Liver (tissue), 9 donors: Measurements from ENCODE around the gene UCHL3. TPM values are rescaled to one million over a fixed set of nuclear protein-coding genes. Genes with fewer than 3 reads are reported as not detected.

Source experiments
- DNase-seq: peaks from one replicate; pipeline ENCODE4 v3.0.0-alpha.2; 2017; ENCODE audit warnings: low spot score
- H3K27ac ChIP-seq, 2 donors: one replicate each; pipeline ENCODE4 v1.7.0; 2013; ENCODE audit warnings: inconsistent platforms in 2 of 2, low read length in 2 of 2, control low read depth in 1 of 2, low read depth in 1 of 2, mild to moderate bottlenecking in 1 of 2
- H3K27me3 ChIP-seq, 4 donors: one replicate each; pipeline versions ENCODE4 v1.6.1 to v1.7.0; 2013; ENCODE audit warnings: low read length in 3 of 4, inconsistent platforms in 1 of 4, mild to moderate bottlenecking in 1 of 4, moderate library complexity in 1 of 4; ENCODE audit not compliant: control insufficient read depth in 4 of 4, insufficient read depth in 4 of 4
- H3K36me3 ChIP-seq, 4 donors: one replicate each; pipeline versions ENCODE4 v1.6.1 to v1.7.0; 2013; ENCODE audit warnings: low read length in 3 of 4, mild to moderate bottlenecking in 3 of 4, low read depth in 1 of 4, moderate library complexity in 1 of 4; ENCODE audit not compliant: control insufficient read depth in 4 of 4, insufficient read depth in 3 of 4
- H3K4me1 ChIP-seq, 4 donors: one replicate each; pipeline versions ENCODE4 v1.6.1 to v1.7.0; 2013; ENCODE audit warnings: low read length in 3 of 4, mild to moderate bottlenecking in 3 of 4, moderate library complexity in 1 of 4; ENCODE audit not compliant: control insufficient read depth in 4 of 4, insufficient read depth in 4 of 4
- H3K4me3 ChIP-seq, 3 donors: one replicate each; pipeline versions ENCODE4 v1.6.1 to v1.7.0; 2013; ENCODE audit warnings: low read length in 3 of 3, control low read depth in 1 of 3, low read depth in 1 of 3, mild to moderate bottlenecking in 1 of 3
- H3K9ac ChIP-seq, 2 donors: one replicate each; pipeline ENCODE4 v1.7.0; 2013; ENCODE audit warnings: low read length in 2 of 2, mild to moderate bottlenecking in 2 of 2, moderate library complexity in 2 of 2, control low read depth in 1 of 2, low read depth in 1 of 2
- H3K9me3 ChIP-seq, 4 donors: one replicate each; pipeline versions ENCODE4 v1.6.1 to v1.7.0; 2013; ENCODE audit warnings: low read length in 3 of 4; ENCODE audit not compliant: control insufficient read depth in 4 of 4
- EGR1 ChIP-seq, 2 donors: IDR thresholded peaks; 2 replicates each; pipeline ENCODE4 v1.6.1; 2016 to 2018; ENCODE audit warnings: antibody characterized with exemption in 2 of 2, low read depth in 2 of 2
- FOXA1 ChIP-seq: IDR thresholded peaks from 2 replicates; pipeline ENCODE4 v1.6.1; 2016; ENCODE audit warnings: antibody characterized with exemption
- FOXA2 ChIP-seq: IDR thresholded peaks from 2 replicates; pipeline ENCODE4 v1.6.1; 2016; ENCODE audit warnings: antibody characterized with exemption
- HNF4A ChIP-seq, 2 donors: conservative IDR thresholded peaks; 2 replicates each; pipeline ENCODE4 v1.6.1; 2016; ENCODE audit warnings: antibody characterized with exemption in 2 of 2, mild to moderate bottlenecking in 2 of 2
- HNF4G ChIP-seq: IDR thresholded peaks from 2 replicates; pipeline ENCODE4 v1.6.1; 2016; ENCODE audit warnings: antibody characterized with exemption
- JUND ChIP-seq, 2 donors: IDR thresholded peaks; 2 replicates each; pipeline ENCODE4 v1.6.1; 2016; ENCODE audit warnings: antibody characterized with exemption in 2 of 2
- NR2F2 ChIP-seq: IDR thresholded peaks from 2 replicates; pipeline ENCODE4 v1.6.1; 2016; ENCODE audit warnings: antibody characterized with exemption
- RAD21 ChIP-seq, 2 donors: IDR thresholded peaks; 2 replicates each; pipeline ENCODE4 v1.6.1; 2016; ENCODE audit warnings: antibody characterized with exemption in 2 of 2, mild to moderate bottlenecking in 2 of 2
- RXRA ChIP-seq, 2 donors: IDR thresholded peaks; 2 replicates each; pipeline ENCODE4 v1.6.1; 2017 to 2018; ENCODE audit warnings: antibody characterized with exemption in 2 of 2, mild to moderate bottlenecking in 1 of 2
- SP1 ChIP-seq: IDR thresholded peaks from 2 replicates; pipeline ENCODE4 v1.6.1; 2018; ENCODE audit warnings: antibody characterized with exemption, mild to moderate bottlenecking
- TAF1 ChIP-seq: conservative IDR thresholded peaks from 2 replicates; pipeline ENCODE4 v1.6.1; 2016; ENCODE audit warnings: antibody characterized with exemption, mild to moderate bottlenecking
- YY1 ChIP-seq: IDR thresholded peaks from 2 replicates; pipeline ENCODE4 v1.6.1; 2016; ENCODE audit warnings: antibody characterized with exemption, mild to moderate bottlenecking
- WGBS: extraction: QIAGEN DNeasy Blood & Tissue Kit; methylation state at CpG from one replicate; pipeline ENCODE4 v1.1.7; 2013; 5-methylcytosine and 5-hydroxymethylcytosine counted together
- polyA plus RNA-seq, 2 donors: library from polyadenylated mRNA; stranded (reverse) in 1 of 2; unstranded in 1 of 2; fragments of 200-250 nt in 1 of 2; fragments of >200 nt in 1 of 2; fragmentation: Nextera tagmentation in 1 of 2; extraction: Ambion mirVana in 1 of 2; gene quantifications; one replicate each; pipeline versions ENCODE4 v1.2.1 to v1.2.3, GENCODE V29; 2013 to 2015
- total RNA-seq, 2 donors: library from RNA; depleted of rRNA; stranded (reverse); fragments of >200 nt; gene quantifications; one replicate each; pipeline ENCODE4 v1.2.3, GENCODE V29; 2014
- TF ChIP-seq, protein P1 (sequence below): fragments of 150-350 bp; IDR thresholded peaks from 2 replicates; pipeline ENCODE4 v1.5.1; 2017; ENCODE audit warnings: improper control_type of control experiment, low read depth, low read length; ENCODE audit not compliant: missing input control
- TF ChIP-seq, protein P2 (sequence below): IDR thresholded peaks from 2 replicates; pipeline ENCODE4 v1.6.1; 2016; ENCODE audit warnings: antibody characterized with exemption
- TF ChIP-seq, protein P3 (sequence below): IDR thresholded peaks from 2 replicates; pipeline ENCODE4 v1.6.1; 2016; ENCODE audit warnings: antibody characterized with exemption
- TF ChIP-seq, protein P4 (sequence below): IDR thresholded peaks from 2 replicates; pipeline ENCODE4 v1.6.1; 2016; ENCODE audit warnings: antibody characterized with exemption, mild to moderate bottlenecking
- donor health status: healthy.
- donor health status: healthy.
- donor health status: healthy.
- donor health status: healthy.
- donor health status: healthy.

The UCHL3 gene
- total and polyA plus RNA-seq, 4 donors: 13.1 to 55.8 (median 19.7) TPM

DNA sequence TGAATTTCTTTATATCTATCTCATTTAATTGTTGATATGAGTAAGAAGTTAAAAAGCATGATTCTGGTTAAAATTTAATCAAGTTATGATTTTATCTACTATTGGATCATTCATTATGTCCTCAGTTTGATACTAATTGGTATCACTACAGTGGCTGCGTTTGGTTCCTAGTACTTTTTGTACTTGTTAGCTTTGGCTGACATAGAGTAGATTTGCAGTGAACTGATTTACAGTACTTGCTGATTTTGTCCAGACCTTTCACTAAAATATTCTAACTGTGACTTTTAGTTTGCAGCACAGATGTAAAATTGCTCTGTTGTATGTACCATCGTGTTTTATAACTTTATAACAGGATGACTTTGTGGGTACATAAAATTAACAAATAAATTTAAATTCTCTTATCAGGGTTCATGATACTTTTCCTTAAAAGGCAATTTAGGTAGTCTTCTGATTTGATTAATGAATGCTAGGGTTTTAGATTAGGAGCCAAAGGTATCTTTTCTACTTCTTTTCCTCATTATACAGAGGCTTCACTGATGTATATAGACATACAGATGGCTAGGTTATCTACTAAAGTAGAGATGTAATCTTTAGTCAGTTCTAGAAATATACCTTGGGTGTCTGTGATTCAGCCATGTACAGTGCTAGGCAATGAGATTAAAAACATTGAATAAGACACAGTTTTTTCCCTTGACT is 8.7 kb downstream of the UCHL3 start:
- Histone ChIP-seq H3K27me3 (no peaks in the 10 kb centered on the region), H3K36me3 (peaks cover 0 to 16% (median 5%) of the 10 kb centered on the region in 4 donors), H3K4me3 (no peak overlapping the region), H3K27ac (no peak overlapping the region), H3K4me1 (no peaks in the 10 kb centered on the region), H3K9ac (no peak overlapping the region), H3K9me3 (no peaks in the 10 kb centered on the region)
- 69% methylated on average over 2 of the region's 2 CpGs for WGBS
- DNase-seq: no peak
- TF ChIP-seq, protein P1, sequence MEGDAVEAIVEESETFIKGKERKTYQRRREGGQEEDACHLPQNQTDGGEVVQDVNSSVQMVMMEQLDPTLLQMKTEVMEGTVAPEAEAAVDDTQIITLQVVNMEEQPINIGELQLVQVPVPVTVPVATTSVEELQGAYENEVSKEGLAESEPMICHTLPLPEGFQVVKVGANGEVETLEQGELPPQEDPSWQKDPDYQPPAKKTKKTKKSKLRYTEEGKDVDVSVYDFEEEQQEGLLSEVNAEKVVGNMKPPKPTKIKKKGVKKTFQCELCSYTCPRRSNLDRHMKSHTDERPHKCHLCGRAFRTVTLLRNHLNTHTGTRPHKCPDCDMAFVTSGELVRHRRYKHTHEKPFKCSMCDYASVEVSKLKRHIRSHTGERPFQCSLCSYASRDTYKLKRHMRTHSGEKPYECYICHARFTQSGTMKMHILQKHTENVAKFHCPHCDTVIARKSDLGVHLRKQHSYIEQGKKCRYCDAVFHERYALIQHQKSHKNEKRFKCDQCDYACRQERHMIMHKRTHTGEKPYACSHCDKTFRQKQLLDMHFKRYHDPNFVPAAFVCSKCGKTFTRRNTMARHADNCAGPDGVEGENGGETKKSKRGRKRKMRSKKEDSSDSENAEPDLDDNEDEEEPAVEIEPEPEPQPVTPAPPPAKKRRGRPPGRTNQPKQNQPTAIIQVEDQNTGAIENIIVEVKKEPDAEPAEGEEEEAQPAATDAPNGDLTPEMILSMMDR: no peak
- TF ChIP-seq NR2F2 (no peak), HNF4A (conservative IDR thresholded peaks at IDR 0.05) (no peak), YY1 (no peak), FOXA1 (no peak), FOXA2 (no peak), HNF4G (no peak), SP1 (no peak), EGR1 (IDR thresholded peaks at IDR 0.05; ENCODE audit: low read depth in 2 of 2) (no peak), TAF1 (no peak), JUND (IDR thresholded peaks at IDR 0.05) (no peak), RXRA (IDR thresholded peaks at IDR 0.05) (no peak)
- TF ChIP-seq, protein P2, sequence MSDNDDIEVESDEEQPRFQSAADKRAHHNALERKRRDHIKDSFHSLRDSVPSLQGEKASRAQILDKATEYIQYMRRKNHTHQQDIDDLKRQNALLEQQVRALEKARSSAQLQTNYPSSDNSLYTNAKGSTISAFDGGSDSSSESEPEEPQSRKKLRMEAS: no peak
- TF ChIP-seq, protein P3, sequence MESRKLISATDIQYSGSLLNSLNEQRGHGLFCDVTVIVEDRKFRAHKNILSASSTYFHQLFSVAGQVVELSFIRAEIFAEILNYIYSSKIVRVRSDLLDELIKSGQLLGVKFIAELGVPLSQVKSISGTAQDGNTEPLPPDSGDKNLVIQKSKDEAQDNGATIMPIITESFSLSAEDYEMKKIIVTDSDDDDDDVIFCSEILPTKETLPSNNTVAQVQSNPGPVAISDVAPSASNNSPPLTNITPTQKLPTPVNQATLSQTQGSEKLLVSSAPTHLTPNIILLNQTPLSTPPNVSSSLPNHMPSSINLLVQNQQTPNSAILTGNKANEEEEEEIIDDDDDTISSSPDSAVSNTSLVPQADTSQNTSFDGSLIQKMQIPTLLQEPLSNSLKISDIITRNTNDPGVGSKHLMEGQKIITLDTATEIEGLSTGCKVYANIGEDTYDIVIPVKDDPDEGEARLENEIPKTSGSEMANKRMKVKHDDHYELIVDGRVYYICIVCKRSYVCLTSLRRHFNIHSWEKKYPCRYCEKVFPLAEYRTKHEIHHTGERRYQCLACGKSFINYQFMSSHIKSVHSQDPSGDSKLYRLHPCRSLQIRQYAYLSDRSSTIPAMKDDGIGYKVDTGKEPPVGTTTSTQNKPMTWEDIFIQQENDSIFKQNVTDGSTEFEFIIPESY: no peak
- TF ChIP-seq, protein P4, sequence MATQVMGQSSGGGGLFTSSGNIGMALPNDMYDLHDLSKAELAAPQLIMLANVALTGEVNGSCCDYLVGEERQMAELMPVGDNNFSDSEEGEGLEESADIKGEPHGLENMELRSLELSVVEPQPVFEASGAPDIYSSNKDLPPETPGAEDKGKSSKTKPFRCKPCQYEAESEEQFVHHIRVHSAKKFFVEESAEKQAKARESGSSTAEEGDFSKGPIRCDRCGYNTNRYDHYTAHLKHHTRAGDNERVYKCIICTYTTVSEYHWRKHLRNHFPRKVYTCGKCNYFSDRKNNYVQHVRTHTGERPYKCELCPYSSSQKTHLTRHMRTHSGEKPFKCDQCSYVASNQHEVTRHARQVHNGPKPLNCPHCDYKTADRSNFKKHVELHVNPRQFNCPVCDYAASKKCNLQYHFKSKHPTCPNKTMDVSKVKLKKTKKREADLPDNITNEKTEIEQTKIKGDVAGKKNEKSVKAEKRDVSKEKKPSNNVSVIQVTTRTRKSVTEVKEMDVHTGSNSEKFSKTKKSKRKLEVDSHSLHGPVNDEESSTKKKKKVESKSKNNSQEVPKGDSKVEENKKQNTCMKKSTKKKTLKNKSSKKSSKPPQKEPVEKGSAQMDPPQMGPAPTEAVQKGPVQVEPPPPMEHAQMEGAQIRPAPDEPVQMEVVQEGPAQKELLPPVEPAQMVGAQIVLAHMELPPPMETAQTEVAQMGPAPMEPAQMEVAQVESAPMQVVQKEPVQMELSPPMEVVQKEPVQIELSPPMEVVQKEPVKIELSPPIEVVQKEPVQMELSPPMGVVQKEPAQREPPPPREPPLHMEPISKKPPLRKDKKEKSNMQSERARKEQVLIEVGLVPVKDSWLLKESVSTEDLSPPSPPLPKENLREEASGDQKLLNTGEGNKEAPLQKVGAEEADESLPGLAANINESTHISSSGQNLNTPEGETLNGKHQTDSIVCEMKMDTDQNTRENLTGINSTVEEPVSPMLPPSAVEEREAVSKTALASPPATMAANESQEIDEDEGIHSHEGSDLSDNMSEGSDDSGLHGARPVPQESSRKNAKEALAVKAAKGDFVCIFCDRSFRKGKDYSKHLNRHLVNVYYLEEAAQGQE: no peak

DNA sequence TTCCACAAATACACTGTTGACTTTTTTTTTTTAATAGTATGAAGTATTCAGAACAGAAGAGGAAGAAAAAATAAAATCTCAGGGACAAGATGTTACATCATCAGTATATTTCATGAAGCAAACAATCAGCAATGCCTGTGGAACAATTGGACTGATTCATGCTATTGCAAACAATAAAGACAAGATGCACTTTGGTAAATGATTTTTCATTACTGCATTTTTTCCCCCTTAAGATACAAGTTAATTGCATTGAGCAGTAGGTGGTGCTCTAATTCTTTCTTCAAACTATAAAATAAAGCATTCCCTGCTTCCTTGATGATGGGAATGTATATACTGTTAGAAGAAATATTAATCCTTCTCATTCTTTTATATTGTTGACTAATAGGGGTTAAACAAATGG is 17.1 kb downstream of the UCHL3 start:
- DNase-seq: no peak
- Histone ChIP-seq H3K36me3 (peaks cover 2 to 20% (median 13%) of the 10 kb centered on the region in 4 donors), H3K27ac (no peak overlapping the region), H3K4me3 (no peak overlapping the region), H3K9me3 (no peaks in the 10 kb centered on the region), H3K27me3 (no peaks in the 10 kb centered on the region), H3K4me1 (no peaks in the 10 kb centered on the region), H3K9ac (no peak overlapping the region)
- TF ChIP-seq TAF1: no peak
- TF ChIP-seq RAD21 (IDR thresholded peaks at IDR 0.05): peak; percentile 19 to 21
